GM19452 (cell line): ENCODE results near the gene ATRN.
"Not testable (repeated sequence)": the region's sequence is repeated elsewhere in the genome, so short reads cannot be mapped to it uniquely, and the experiment has no call there.

Source experiments
- ATAC-seq: cut with Tn5 transposase; IDR thresholded peaks from one replicate; pipeline ENCODE4 v1.9.1; 2021; ENCODE audit not compliant: unreplicated experiment

Gene ATRN

GRCh38 chr20:3470627-3471396 is at the start of gene ATRN:
Gene ATRN, plus strand, starts transcription at chr20:3471018. Its CDS starts 90 bp downstream, at chr20:3471108.
- peak; percentile 83 for ATAC-seq

DNA sequence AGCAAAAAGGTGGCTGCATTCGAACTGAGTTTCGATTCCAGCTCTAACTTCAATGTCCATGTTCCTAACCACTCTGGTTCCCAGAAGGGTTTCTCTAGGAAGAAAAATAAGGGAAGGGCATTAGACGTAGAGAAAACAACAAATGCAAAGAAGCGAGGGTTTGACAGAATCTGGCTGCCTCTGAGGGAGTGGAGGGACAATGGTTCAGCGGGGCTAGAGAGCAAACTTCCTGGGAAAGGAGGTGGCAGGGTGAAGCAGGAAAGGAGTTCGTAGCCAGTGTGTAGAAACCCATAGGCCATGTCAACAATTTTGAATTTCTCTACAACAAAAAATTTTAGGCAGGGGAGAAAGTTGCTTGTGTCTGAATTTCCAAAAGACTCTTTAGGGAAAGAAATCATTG is 48.8 kb upstream of the ATRN start:
- no peak for ATAC-seq

- no peak for ATAC-seq
Observed at GRCh38 chr20:3423126-3423525, 47.7 kb upstream of the ATRN start.

- ATAC-seq, result not testable (repeated sequence)
Observed at GRCh38 chr20:3426766-3427165, 44.1 kb upstream of the ATRN start.

DNA sequence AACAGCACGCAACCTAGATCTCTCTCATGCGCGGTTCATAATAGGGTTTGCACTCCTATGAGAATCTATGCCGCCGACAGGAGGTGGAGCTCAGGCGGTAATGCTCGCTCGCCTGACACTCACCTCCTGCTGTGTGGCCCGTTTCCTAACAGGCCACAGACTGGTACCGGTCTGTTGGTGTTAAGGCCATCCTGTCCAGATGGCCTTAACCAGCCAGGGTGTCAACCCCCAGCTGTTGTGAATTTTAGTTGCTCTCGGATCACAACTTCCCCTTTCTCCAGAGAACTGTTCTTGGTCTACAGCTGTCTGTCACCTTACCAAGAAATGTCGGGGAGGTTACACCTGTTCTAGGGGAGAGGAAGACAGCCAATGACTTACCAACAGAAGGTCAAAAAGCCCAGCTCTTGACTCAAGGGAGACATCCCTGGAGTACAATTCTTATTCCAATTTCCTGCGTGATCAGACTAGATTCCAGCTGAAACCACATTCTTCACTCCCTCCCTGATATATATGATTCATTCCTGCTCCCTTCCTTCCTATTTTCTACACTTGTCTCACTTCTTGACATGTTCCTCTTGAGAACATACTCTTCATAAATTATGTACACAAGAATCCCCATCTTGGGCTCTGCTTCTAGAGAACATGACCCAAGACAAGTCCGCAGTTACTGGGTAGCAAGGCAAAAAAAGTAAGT is 40.3 kb upstream of the ATRN start:
- peak; percentile 96 for ATAC-seq

DNA sequence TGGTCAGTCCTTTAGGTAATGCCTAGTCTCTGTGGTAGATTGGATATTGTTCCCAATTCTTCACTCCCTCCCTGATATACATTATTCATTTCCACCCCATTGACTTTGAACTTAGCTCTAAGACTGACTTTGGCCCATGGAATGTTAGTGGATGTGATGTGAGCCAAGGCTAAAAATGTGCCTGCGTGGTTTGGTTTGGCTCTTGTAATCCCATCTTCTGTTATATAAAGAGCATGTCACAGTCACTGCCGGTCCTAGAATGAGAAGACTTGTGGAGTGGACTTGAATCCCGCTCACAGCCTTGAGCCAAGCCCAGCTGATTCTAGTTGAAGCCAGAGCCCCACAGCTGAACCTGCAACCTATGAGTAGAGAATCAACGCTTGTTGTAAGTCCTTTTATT is 39.7 kb upstream of the ATRN start:
- no peak for ATAC-seq

DNA sequence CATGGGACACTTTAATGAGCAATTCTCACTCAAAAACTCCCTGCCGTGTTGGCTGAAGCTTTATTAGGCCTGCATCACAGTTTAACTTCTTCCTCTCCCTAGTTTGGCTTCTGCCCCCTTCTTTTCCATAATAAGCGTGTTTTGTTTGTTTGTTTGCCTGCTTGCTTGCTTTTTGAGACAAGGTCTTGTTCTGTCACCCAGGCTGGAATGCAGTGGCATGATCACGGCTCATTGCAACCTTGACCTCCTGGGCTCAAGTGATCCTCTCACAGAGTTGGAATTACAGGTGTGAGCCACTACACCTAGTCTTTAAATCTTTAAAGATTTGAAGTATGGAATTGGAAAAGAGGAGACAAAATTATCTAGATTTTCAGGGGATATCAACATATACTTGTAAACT is 38.0 kb upstream of the ATRN start:
- no peak for ATAC-seq

DNA sequence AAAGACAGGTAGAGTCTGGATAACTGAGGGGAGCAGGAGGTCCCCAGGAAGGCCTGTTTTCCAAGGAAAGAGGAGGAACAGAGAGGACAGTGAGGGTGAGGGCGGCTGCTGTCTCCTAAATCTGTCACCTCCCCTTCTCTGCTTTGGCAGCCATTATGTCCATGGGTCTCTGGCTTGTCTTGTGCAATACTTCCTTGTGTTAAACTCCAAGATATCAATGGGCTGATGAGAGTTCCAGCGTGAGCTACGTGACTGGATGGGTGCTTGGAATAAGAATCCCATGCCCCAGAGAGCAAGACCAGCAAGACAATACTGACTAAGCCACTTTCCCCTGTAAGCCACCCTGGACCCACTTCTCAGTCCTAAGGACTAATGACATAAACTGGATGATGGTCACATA is 37.1 kb upstream of the ATRN start:
- no peak for ATAC-seq

DNA sequence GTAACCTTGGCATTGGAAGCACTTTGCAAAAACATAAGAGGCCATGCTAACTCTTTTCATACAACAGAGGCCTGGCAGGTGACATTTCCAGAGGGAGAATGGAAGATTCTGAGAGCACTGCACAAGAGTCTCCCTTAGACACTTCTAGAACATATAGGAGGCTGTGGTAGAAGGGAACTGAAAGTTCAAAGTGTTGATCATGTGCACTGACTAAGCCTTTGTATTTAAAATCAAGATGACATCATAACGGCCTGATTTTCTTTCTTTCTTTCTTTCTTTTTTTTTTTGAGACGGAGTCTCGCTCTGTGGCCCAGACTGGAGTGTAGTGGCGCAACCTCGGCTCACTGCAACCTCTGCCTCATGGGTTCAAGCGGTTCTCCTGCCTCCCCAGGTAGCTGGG is 36.6 kb upstream of the ATRN start:
- ATAC-seq, result no peak

DNA sequence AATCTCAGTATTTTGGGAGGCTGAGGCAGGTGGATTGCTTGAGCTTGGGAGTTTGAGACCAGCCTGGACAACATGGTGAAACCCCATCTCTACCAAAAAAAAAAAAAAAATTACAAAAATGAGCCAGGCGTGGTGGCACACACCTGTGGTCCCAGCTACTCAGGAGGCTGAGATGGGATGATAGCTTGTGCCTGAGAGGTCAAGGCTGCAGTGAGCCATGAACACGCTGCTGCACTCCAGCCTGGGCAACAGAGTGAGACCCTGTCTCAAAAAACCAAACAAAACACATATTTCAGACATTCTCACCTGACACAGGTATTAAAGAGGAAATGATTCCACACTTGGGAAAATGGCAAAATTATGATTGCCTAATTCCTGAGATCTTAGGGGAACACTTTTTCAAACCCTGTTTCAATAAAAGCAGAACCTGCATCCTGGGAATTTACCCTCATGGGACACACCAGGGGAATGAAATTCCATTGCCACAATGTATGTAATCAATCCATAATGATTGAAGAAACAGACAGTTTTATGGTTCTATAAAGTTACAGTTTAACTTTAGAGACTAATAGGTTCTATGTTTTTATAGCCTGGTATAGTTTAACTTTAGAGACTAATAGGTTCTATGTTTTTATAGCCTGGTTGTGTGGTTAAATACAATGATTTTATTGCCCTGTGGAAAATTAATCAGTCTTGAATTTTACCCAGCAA is 33.8 kb upstream of the ATRN start:
- ATAC-seq, result no peak

GRCh38 chr20:3446779-3447178 is 24.0 kb upstream of the ATRN start:
- no peak for ATAC-seq

- ATAC-seq, result no peak
Observed at GRCh38 chr20:3447321-3447720, 23.5 kb upstream of the ATRN start.

- no peak for ATAC-seq
Observed at GRCh38 chr20:3449319-3449718, 21.5 kb upstream of the ATRN start.

GRCh38 chr20:3452136-3452535 is 18.7 kb upstream of the ATRN start:
- no peak for ATAC-seq

GRCh38 chr20:3452690-3453089 is 18.1 kb upstream of the ATRN start:
- no peak for ATAC-seq

DNA sequence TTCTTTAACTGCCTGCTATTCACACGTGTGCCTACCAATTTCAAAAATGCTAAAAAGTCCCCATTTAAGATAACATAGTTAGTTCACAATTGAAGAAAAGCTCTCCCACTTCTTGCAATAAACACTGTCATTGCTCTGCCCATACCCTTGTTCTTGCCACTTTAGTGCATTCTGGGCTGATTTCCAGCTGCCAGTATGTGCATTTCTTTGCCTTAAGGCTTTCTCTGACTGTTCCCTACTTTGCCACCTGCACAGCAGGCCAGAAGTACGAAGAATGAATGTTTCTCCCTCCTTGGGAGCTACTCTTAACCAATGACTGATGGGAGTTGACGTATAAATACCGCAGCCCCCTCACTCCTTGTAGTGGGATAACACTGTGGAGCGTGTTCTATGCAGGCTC is 16.0 kb upstream of the ATRN start:
- no peak for ATAC-seq

GRCh38 chr20:3456648-3457047 is 14.2 kb upstream of the ATRN start:
- no peak for ATAC-seq

GRCh38 chr20:3459881-3460307 is 10.9 kb upstream of the ATRN start:
- ATAC-seq, result no peak

DNA sequence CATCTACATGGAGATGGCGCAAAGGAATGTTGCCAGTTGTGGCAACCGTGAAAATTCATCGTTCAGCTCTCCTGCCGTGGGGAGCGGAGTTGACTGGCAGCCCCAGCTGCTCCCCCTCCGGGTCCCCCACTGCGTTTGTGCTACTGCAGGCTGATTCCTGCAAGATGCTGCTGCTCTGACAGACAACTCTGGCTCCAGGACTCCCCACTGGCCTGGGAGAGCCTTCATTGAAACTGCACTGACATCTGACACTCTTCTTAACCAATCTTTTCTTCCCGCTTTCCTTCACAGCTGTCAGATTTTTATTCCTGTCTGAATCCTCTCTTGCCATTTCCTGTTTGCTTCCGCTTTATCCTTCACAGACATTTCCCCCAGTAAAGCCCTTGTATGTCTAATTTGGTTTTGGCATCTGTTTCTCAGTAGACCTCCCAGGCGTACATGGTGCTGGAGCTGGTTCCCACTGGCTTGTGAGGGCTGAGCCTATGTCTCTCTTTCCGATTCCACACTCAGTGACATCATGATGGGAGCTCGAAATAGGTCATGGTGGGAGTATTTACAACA is 9.5 kb upstream of the ATRN start:
- ATAC-seq, result no peak

DNA sequence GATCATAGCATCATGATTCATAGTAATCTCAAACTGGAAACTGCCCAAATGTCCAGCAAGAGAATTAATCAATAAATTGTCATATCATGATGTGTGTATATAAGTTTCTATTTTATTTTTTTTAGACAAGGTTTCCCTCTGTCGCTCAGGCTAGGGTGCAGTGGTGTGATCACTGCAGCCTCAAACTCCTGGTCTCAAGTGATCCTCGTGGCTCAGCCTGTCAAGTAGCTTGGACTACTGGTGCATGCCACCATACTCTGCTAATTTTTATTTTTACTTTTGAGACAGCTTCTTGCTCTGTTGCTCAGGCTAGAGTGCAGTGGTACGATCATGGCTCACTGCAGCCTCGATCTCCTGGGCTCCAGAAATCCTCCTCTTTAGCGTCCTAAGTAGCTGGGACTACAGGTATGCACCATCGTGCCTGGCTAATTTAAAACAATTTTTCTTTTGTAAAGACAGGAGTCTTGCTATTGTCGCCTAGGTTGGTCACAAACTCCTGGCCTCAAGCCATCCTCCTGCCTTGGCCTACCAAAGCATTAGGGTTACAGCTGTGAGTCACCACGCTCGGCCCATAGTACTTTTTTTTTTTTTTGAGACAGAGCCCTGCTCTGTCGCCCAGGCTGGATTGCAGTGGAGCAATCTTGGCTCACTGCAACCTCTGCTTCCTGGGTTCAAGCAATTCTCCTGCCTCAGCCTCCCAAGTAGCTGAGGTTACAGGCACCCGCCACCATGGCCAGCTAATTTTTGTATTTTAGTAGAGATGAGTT is 8.7 kb upstream of the ATRN start:
- no peak for ATAC-seq

DNA sequence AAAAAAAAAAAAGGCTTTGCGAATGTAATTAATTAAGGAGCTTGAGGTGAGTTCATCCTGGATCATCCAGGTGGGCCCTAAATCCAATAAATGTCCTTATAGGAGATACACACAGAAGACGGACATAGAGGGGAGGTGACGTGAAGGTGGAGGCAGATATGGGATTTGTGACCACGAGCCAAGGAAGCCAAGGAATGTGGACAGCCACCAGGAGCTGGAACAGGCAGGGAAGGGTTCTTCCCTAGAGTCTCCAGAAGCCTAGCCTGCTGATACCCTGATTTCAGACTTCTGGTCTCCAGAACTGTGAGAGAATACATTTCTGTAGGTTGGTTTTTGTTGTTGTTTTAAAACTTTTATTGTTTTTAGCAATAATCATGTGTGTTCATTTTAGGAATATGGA is 6.7 kb upstream of the ATRN start:
- no peak for ATAC-seq
